Measurements from ENCODE around the gene PRKAR1A.

The PRKAR1A gene

DNA sequence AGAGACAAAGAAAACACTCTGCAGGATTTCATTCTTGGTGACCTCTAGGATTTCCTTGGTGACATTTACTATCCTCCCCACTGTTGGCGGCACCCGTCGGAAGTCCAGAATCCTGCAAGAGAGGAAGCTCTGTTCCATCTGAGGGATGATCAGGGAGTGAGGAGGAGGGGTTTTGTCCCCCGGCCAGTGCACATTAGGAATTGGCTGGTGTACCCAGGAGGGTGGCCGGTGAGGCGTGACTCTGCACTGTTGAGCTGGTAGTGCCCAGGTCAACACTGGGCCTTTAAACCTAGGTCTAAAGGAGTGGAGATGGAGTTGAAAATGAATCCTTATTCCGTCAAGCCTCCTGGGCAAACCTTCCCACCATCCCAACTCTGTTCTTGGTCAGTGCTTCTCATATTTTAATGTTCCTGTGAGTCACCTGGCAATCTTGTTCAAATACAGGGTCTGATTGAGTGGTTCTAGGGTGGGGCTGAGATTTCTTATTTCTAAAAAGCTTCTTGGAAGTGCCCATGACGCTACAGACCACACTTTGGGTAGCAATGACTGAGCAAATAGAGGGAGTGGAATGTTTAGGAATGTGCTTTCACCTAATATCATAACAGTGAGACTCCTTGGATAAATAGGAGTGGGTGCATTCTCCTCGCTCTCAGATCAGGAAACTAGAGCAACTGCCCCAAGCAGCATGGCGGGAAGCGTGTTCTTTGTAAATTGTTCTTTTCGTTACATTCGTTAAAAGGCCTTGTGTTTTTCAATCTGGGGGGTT is 30.7 kb downstream of the PRKAR1A start:
- no peak overlapping the region for H2AK5ac ChIP-seq (ENCODE audit: low read length, severe bottlenecking)
- H3K23ac ChIP-seq (ENCODE audit: low read length in 2 of 2), result no peak overlapping the region
- H2BK120ac ChIP-seq (ENCODE audit: low read depth, low read length), result no peak overlapping the region
- peaks cover 2% of the 10 kb centered on the region for H3K4me1 ChIP-seq (ENCODE audit: control insufficient read depth, insufficient read depth, low read depth, low read length)
- H3K4ac ChIP-seq (ENCODE audit: low read depth in 1 of 2, low read length in 2 of 2), result no peak overlapping the region
- H3K4me2 ChIP-seq (ENCODE audit: low read length, poor library complexity, severe bottlenecking), result no peak overlapping the region
- no peak overlapping the region for H4K91ac ChIP-seq (ENCODE audit: low read length)
- H2AFZ ChIP-seq (ENCODE audit: low read depth, low read length), result no peak overlapping the region
- H3K27ac ChIP-seq (ENCODE audit: low read length, poor library complexity, severe bottlenecking), result no peak overlapping the region
- H3K9me3 ChIP-seq (ENCODE audit: control insufficient read depth, low read length), result peaks cover 11% of the 10 kb centered on the region
- no peaks in the 10 kb centered on the region for H3K27me3 ChIP-seq (ENCODE audit: control insufficient read depth in 1 of 2, insufficient read depth in 1 of 2, low read length in 2 of 2)
- H3K4me3 ChIP-seq (ENCODE audit: insufficient read depth in 1 of 2, low read depth in 1 of 2, low read length in 2 of 2), result no peak overlapping the region
- peaks cover 28 to 96% of the 10 kb centered on the region in 2 experiments for H3K36me3 ChIP-seq (ENCODE audit: control insufficient read depth in 1 of 2, insufficient read depth in 2 of 2, low read depth in 1 of 2, low read length in 2 of 2)
- no peak overlapping the region for H2BK15ac ChIP-seq (ENCODE audit: low read depth, poor library complexity, severe bottlenecking)
- no peak for DNase-seq
- no peak overlapping the region for H3K14ac ChIP-seq (ENCODE audit: low read length in 2 of 2)
- 98% methylated on average over 12 of the region's 13 CpGs for WGBS
- H3K9ac ChIP-seq (ENCODE audit: low read length), result no peak overlapping the region
- H4K8ac ChIP-seq (ENCODE audit: low read length), result no peak overlapping the region
- H2BK5ac ChIP-seq (ENCODE audit: low read depth, low read length, poor library complexity, severe bottlenecking), result no peak overlapping the region
- no peak overlapping the region for H2BK12ac ChIP-seq (ENCODE audit: low read length in 2 of 2)
- no peaks in the 10 kb centered on the region for H3K79me1 ChIP-seq (replicated peaks; ENCODE audit: low read length, poor library complexity, severe bottlenecking)
- H3K18ac ChIP-seq (ENCODE audit: low read depth in 1 of 2, low read length in 2 of 2), result no peak overlapping the region

DNA sequence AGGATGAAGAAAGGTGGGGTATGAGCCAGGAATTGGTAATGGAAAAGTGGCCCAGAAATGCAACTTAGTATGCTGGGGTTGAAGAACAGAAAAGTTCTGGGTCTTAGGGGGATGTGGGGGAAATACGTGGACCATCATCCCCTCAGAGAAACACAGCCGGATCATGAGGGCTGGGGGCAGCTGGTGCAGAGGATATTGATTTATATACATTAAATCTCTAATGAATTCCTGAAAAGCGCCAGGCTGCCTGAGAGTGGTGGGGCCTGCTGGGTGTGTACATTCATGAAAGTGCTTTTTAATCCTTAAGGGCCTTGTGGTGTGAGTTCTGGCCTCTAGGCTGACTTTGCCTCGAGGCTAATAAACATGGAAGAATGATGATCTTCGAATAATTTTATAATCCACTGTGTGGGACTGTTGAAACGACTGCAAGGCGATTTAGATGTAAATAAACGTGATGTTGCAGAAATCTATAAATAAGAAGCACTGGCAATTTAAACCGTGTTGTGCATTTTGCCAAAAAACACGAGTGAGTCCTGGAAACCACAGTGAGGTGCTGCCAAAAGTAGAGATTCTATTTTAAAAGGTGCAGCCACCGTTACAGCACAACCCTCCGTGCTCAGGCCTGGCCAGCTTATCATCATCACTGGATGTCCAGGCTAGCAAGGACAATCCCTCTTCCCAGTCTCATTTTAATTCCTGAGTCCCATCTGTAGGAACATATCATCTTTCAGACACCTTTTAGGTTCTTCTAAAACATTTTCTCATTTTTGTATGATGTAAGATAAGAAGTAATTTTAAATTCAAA is 32.1 kb downstream of the PRKAR1A start:
- Histone ChIP-seq H3K9ac (ENCODE audit: low read length) (no peak overlapping the region), H2AK5ac (ENCODE audit: low read length, severe bottlenecking) (no peak overlapping the region), H3K18ac (ENCODE audit: low read depth in 1 of 2, low read length in 2 of 2) (no peak overlapping the region), H3K4ac (ENCODE audit: low read depth in 1 of 2, low read length in 2 of 2) (no peak overlapping the region), H2BK12ac (ENCODE audit: low read length in 2 of 2) (no peak overlapping the region), H3K23ac (ENCODE audit: low read length in 2 of 2) (no peak overlapping the region), H2BK15ac (ENCODE audit: low read depth, poor library complexity, severe bottlenecking) (no peak overlapping the region), H2BK5ac (ENCODE audit: low read depth, low read length, poor library complexity, severe bottlenecking) (no peak overlapping the region), H3K14ac (ENCODE audit: low read length in 2 of 2) (no peak overlapping the region), H3K36me3 (ENCODE audit: control insufficient read depth in 1 of 2, insufficient read depth in 2 of 2, low read depth in 1 of 2, low read length in 2 of 2) (peaks cover 24 to 92% of the 10 kb centered on the region in 2 experiments), H2AFZ (ENCODE audit: low read depth, low read length) (no peak overlapping the region), H3K27ac (ENCODE audit: low read length, poor library complexity, severe bottlenecking) (no peak overlapping the region), H2BK120ac (ENCODE audit: low read depth, low read length) (no peak overlapping the region), H4K8ac (ENCODE audit: low read length) (no peak overlapping the region), H3K4me3 (ENCODE audit: insufficient read depth in 1 of 2, low read depth in 1 of 2, low read length in 2 of 2) (no peak overlapping the region), H3K4me1 (ENCODE audit: control insufficient read depth, insufficient read depth, low read depth, low read length) (peaks cover 2% of the 10 kb centered on the region), H3K79me1 (replicated peaks; ENCODE audit: low read length, poor library complexity, severe bottlenecking) (no peaks in the 10 kb centered on the region), H4K91ac (ENCODE audit: low read length) (no peak overlapping the region), H3K9me3 (ENCODE audit: control insufficient read depth, low read length) (peaks cover 12% of the 10 kb centered on the region), H3K27me3 (ENCODE audit: control insufficient read depth in 1 of 2, insufficient read depth in 1 of 2, low read length in 2 of 2) (no peaks in the 10 kb centered on the region), H3K4me2 (ENCODE audit: low read length, poor library complexity, severe bottlenecking) (no peak overlapping the region)
- no peak for DNase-seq
- 87% methylated on average over 12 of the region's 12 CpGs for WGBS

DNA sequence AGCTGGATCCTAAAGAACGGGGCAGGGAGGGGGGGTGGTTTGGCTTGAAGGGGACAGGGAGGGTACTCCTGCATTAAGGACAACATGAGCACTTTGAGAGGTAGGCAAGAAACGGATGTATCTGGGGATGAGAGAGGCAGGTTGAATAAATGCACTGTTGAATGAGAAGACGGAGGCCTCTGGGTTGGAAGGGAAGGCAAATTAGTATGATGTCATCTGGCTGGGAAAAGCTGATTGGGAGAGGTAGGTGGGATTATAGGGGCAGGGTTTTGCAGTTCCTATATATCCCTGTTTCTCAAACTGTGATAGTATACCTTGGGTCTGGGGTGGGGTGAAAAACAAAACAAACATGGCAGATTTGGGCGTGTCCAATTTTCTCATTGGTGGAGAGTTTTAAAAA is 44.3 kb downstream of the PRKAR1A start:
- Histone ChIP-seq H4K8ac (ENCODE audit: low read length) (no peak overlapping the region), H3K14ac (ENCODE audit: low read length in 2 of 2) (no peak overlapping the region), H3K18ac (ENCODE audit: low read depth in 1 of 2, low read length in 2 of 2) (no peak overlapping the region), H4K91ac (ENCODE audit: low read length) (no peak overlapping the region), H3K79me1 (replicated peaks; ENCODE audit: low read length, poor library complexity, severe bottlenecking) (no peaks in the 10 kb centered on the region), H3K27me3 (ENCODE audit: control insufficient read depth in 1 of 2, insufficient read depth in 1 of 2, low read length in 2 of 2) (no peaks in the 10 kb centered on the region), H3K9ac (ENCODE audit: low read length) (no peak overlapping the region), H2AFZ (ENCODE audit: low read depth, low read length) (no peak overlapping the region), H3K4ac (ENCODE audit: low read depth in 1 of 2, low read length in 2 of 2) (no peak overlapping the region), H2BK15ac (ENCODE audit: low read depth, poor library complexity, severe bottlenecking) (no peak overlapping the region), H3K4me2 (ENCODE audit: low read length, poor library complexity, severe bottlenecking) (no peak overlapping the region), H2BK120ac (ENCODE audit: low read depth, low read length) (no peak overlapping the region), H2BK5ac (ENCODE audit: low read depth, low read length, poor library complexity, severe bottlenecking) (no peak overlapping the region), H3K27ac (ENCODE audit: low read length, poor library complexity, severe bottlenecking) (no peak overlapping the region), H3K4me1 (ENCODE audit: control insufficient read depth, insufficient read depth, low read depth, low read length) (no peaks in the 10 kb centered on the region), H3K23ac (ENCODE audit: low read length in 2 of 2) (no peak overlapping the region), H3K4me3 (ENCODE audit: insufficient read depth in 1 of 2, low read depth in 1 of 2, low read length in 2 of 2) (no peak overlapping the region), H3K36me3 (ENCODE audit: control insufficient read depth in 1 of 2, insufficient read depth in 2 of 2, low read depth in 1 of 2, low read length in 2 of 2) (peaks cover 0 to 83% of the 10 kb centered on the region in 2 experiments), H2BK12ac (ENCODE audit: low read length in 2 of 2) (no peak overlapping the region), H2AK5ac (ENCODE audit: low read length, severe bottlenecking) (no peak overlapping the region), H3K9me3 (ENCODE audit: control insufficient read depth, low read length) (no peaks in the 10 kb centered on the region)
- WGBS, result 90% methylated on average over 4 of the region's 4 CpGs
- DNase-seq, result no peak

DNA sequence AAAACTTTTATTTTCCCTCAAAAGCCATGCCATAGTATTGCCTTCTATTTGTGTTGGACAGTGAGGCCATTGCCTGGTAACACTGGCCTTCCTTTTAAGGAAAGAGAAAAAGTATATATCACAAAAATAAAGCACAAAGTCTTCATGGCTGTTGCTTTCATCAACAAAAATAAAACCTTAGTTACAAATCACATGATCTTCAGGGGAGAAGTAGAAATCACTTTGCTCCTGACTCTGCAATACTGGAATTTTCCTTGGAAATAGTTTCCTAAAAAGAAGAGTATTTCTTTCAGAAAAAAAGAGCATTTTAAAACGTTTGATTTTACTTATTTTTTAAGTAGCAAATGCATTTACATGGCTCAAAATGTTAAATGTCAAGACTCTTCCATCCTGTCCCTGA is 47.1 kb downstream of the PRKAR1A start:
- Histone ChIP-seq H2AFZ (ENCODE audit: low read depth, low read length) (no peak overlapping the region), H2BK120ac (ENCODE audit: low read depth, low read length) (no peak overlapping the region), H3K27ac (ENCODE audit: low read length, poor library complexity, severe bottlenecking) (no peak overlapping the region), H3K9ac (ENCODE audit: low read length) (no peak overlapping the region), H3K36me3 (ENCODE audit: control insufficient read depth in 1 of 2, insufficient read depth in 2 of 2, low read depth in 1 of 2, low read length in 2 of 2) (peaks cover 0 to 78% of the 10 kb centered on the region in 2 experiments), H3K9me3 (ENCODE audit: control insufficient read depth, low read length) (no peaks in the 10 kb centered on the region), H3K27me3 (ENCODE audit: control insufficient read depth in 1 of 2, insufficient read depth in 1 of 2, low read length in 2 of 2) (no peaks in the 10 kb centered on the region), H3K4me1 (ENCODE audit: control insufficient read depth, insufficient read depth, low read depth, low read length) (no peaks in the 10 kb centered on the region), H3K14ac (ENCODE audit: low read length in 2 of 2) (no peak overlapping the region), H4K8ac (ENCODE audit: low read length) (no peak overlapping the region), H3K4me3 (ENCODE audit: insufficient read depth in 1 of 2, low read depth in 1 of 2, low read length in 2 of 2) (no peak overlapping the region), H3K4me2 (ENCODE audit: low read length, poor library complexity, severe bottlenecking) (no peak overlapping the region), H3K18ac (ENCODE audit: low read depth in 1 of 2, low read length in 2 of 2) (no peak overlapping the region), H3K23ac (ENCODE audit: low read length in 2 of 2) (no peak overlapping the region), H3K4ac (ENCODE audit: low read depth in 1 of 2, low read length in 2 of 2) (no peak overlapping the region), H2BK5ac (ENCODE audit: low read depth, low read length, poor library complexity, severe bottlenecking) (no peak overlapping the region), H3K79me1 (replicated peaks; ENCODE audit: low read length, poor library complexity, severe bottlenecking) (no peaks in the 10 kb centered on the region), H2AK5ac (ENCODE audit: low read length, severe bottlenecking) (no peak overlapping the region), H4K91ac (ENCODE audit: low read length) (no peak overlapping the region), H2BK15ac (ENCODE audit: low read depth, poor library complexity, severe bottlenecking) (no peak overlapping the region), H2BK12ac (ENCODE audit: low read length in 2 of 2) (no peak overlapping the region)
- no CpG with 5 or more reads among the region's 1 CpG for WGBS
- DNase-seq, result no peak

Data from mesenchymal stem cell (in vitro differentiated cells and primary cell).